Activated CD8-positive, alpha-beta T cell treated with anti-CD3 and anti-CD28 coated beads for 36 hours (primary cell): ENCODE data around the gene GALNTL6. TPM values are rescaled to one million over a fixed set of nuclear protein-coding genes. Genes with fewer than 3 reads are reported as not detected.

Experiments used
- ATAC-seq: fragments of 200-7000 bp; cut with Tn5 transposase; one replicate; pipeline ENCODE4 v1.10.0; 2021; ENCODE audit warnings: mild to moderate bottlenecking, moderate library complexity
- CTCF ChIA-PET: fragments of 350-600 bp; sonication (Branson Sonifier 250); formaldehyde crosslinking; loops from one replicate; lab custom pipeline; 2021; ENCODE audit warnings: antibody characterized with exemption; lab: Charles Lee
- POLR2A ChIA-PET: fragments of 350-600 bp; sonication (Branson Sonifier 250); formaldehyde crosslinking; loops from one replicate; lab custom pipeline; 2021; ENCODE audit warnings: antibody characterized with exemption; lab: Charles Lee
- DNase-seq: peaks from one replicate; pipeline ENCODE4 v3.0.0-alpha.2; 2020
- H3K27ac Mint-ChIP-seq: one replicate; pipeline ENCODE4 v1.8.0; 2021; ENCODE audit warnings: mild to moderate bottlenecking, mixed read lengths
- H3K27me3 Mint-ChIP-seq: one replicate; pipeline ENCODE4 v1.8.0; 2021; ENCODE audit warnings: mixed read lengths
- H3K36me3 Mint-ChIP-seq: one replicate; pipeline ENCODE4 v1.8.0; 2021; ENCODE audit warnings: low read depth, mixed read lengths
- H3K4me1 Mint-ChIP-seq: one replicate; pipeline ENCODE4 v1.8.0; 2021; ENCODE audit warnings: low read depth, mixed read lengths
- H3K4me3 Mint-ChIP-seq: one replicate; pipeline ENCODE4 v1.8.0; 2021; ENCODE audit warnings: mild to moderate bottlenecking, moderate library complexity, mixed read lengths
- H3K9me3 Mint-ChIP-seq: one replicate; pipeline ENCODE4 v1.8.0; 2021; ENCODE audit warnings: mixed read lengths
- CTCF ChIP-seq: fragments of 200-600 bp; IDR thresholded peaks from one replicate; pipeline ENCODE4 v1.8.0; 2022; ENCODE audit warnings: antibody characterized with exemption, mild to moderate bottlenecking
- intact Hi-C: fragments of 100-400 bp; cut with micrococcal nuclease; formaldehyde crosslinking; loops from one replicate; pipeline ENCODE4 v1.10.0; 2022
- total RNA-seq, 2 experiments: library from RNA; stranded (reverse); gene quantifications; one replicate each; pipeline ENCODE4 v1.2.3, GENCODE V29; 2021

Gene GALNTL6
- total RNA-seq, 2 experiments from 2014 or later: not detected

- ATAC-seq: no peak
- Mint-ChIP-seq H3K4me1 (no peaks in the 10 kb centered on the region), H3K36me3 (no peaks in the 10 kb centered on the region), H3K9me3 (no peaks in the 10 kb centered on the region), H3K27ac (no peak overlapping the region), H3K4me3 (no peak overlapping the region), H3K27me3 (no peaks in the 10 kb centered on the region)
- POLR2A ChIA-PET: no interaction called here
- no peak for TF ChIP-seq CTCF
- DNase-seq: no peak
- intact Hi-C loops: no loop called here
- CTCF ChIA-PET: no interaction called here
Measured at GRCh38 chr4:171875291-171875690, 62.1 kb downstream of the GALNTL6 start.

- Mint-ChIP-seq H3K4me1 (no peaks in the 10 kb centered on the region), H3K27ac (no peak overlapping the region), H3K4me3 (no peak overlapping the region), H3K9me3 (no peaks in the 10 kb centered on the region), H3K36me3 (no peaks in the 10 kb centered on the region), H3K27me3 (no peaks in the 10 kb centered on the region)
- ChIA-PET CTCF (no interaction called here), POLR2A (no interaction called here)
- ATAC-seq (no peak), DNase-seq (no peak)
- no peak for TF ChIP-seq CTCF
- intact Hi-C loops: no loop called here
Measured at GRCh38 chr4:171876636-171877035, 63.4 kb downstream of the GALNTL6 start.

GRCh38 chr4:171880136-171880535 lies 66.9 kb downstream of the GALNTL6 start:
- ChIA-PET CTCF (no interaction called here), POLR2A (no interaction called here)
- no peaks in the 10 kb centered on the region for H3K9me3 Mint-ChIP-seq
- intact Hi-C loops: no loop called here
- ATAC-seq: no peak
- H3K27me3 Mint-ChIP-seq: no peaks in the 10 kb centered on the region
- no peaks in the 10 kb centered on the region for H3K4me1 Mint-ChIP-seq
- H3K4me3 Mint-ChIP-seq: no peak overlapping the region
- no peak for DNase-seq
- no peak for TF ChIP-seq CTCF
- no peaks in the 10 kb centered on the region for H3K36me3 Mint-ChIP-seq
- no peak overlapping the region for H3K27ac Mint-ChIP-seq

GRCh38 chr4:171889681-171890080 lies 76.5 kb downstream of the GALNTL6 start:
- POLR2A ChIA-PET: no interaction called here
- ATAC-seq (no peak), DNase-seq (no peak)
- no peak overlapping the region for H3K4me3 Mint-ChIP-seq
- no peak overlapping the region for H3K27ac Mint-ChIP-seq
- H3K4me1 Mint-ChIP-seq: no peaks in the 10 kb centered on the region
- CTCF ChIA-PET: no interaction called here
- H3K36me3 Mint-ChIP-seq: no peaks in the 10 kb centered on the region
- H3K27me3 Mint-ChIP-seq: no peaks in the 10 kb centered on the region
- intact Hi-C loops: no loop called here
- no peak for TF ChIP-seq CTCF
- peaks cover 2% of the 10 kb centered on the region for H3K9me3 Mint-ChIP-seq

- no peak for ATAC-seq
- H3K9me3 Mint-ChIP-seq: peaks cover 2% of the 10 kb centered on the region
- no peak overlapping the region for H3K27ac Mint-ChIP-seq
- H3K4me1 Mint-ChIP-seq: no peaks in the 10 kb centered on the region
- no peak for TF ChIP-seq CTCF
- no peak overlapping the region for H3K4me3 Mint-ChIP-seq
- POLR2A ChIA-PET: no interaction called here
- DNase-seq: no peak
- no peaks in the 10 kb centered on the region for H3K27me3 Mint-ChIP-seq
- CTCF ChIA-PET: no interaction called here
- intact Hi-C loops: no loop called here
- no peaks in the 10 kb centered on the region for H3K36me3 Mint-ChIP-seq
Measured at GRCh38 chr4:171891038-171891437, 77.8 kb downstream of the GALNTL6 start.
